ENCODE measurements around the gene C10orf71.

The C10orf71 gene

GRCh38 chr10:49273626-49274025 is 25.3 kb upstream of the C10orf71 start:
- no peak for DNase-seq (ENCODE audit: low read depth)
- no peak overlapping the region for H3K4me3 ChIP-seq (ENCODE audit: low read depth, low read length)
- no peak for TF ChIP-seq CTCF (IDR thresholded peaks at IDR 0.05; ENCODE audit: low read depth, low read length, missing control alignments)

- DNase-seq (ENCODE audit: low read depth), result no peak
- TF ChIP-seq CTCF (IDR thresholded peaks at IDR 0.05; ENCODE audit: low read depth, low read length, missing control alignments), result no peak
- no peak overlapping the region for H3K4me3 ChIP-seq (ENCODE audit: low read depth, low read length)
Measured at GRCh38 chr10:49274886-49275285, 24.1 kb upstream of the C10orf71 start.

DNA sequence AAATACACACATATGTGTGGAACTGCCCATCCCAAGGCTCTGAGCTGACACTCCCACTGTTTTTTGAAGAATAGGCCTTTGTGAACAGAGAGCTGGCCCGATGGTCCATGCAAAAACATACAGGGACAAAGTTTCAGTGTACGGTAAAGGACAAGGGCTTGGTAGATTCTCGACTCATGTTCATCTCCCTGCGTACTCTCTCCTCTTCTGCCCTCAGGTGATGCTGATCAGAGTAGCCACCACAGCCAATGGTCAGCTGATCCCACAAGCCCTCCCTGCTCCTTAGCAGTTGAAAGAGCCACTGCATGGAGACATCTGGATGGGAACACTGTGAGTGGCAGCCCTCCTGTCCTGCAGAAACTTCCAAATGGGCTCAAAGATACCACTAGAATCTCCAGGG is 23.1 kb upstream of the C10orf71 start:
- H3K4me3 ChIP-seq (ENCODE audit: low read depth, low read length), result no peak overlapping the region
- DNase-seq (ENCODE audit: low read depth), result no peak
- TF ChIP-seq CTCF (IDR thresholded peaks at IDR 0.05; ENCODE audit: low read depth, low read length, missing control alignments), result no peak

- no peak for TF ChIP-seq CTCF (IDR thresholded peaks at IDR 0.05; ENCODE audit: low read depth, low read length, missing control alignments)
- H3K4me3 ChIP-seq (ENCODE audit: low read depth, low read length), result no peak overlapping the region
- DNase-seq (ENCODE audit: low read depth), result no peak
Measured at GRCh38 chr10:49276596-49276995, 22.4 kb upstream of the C10orf71 start.

DNA sequence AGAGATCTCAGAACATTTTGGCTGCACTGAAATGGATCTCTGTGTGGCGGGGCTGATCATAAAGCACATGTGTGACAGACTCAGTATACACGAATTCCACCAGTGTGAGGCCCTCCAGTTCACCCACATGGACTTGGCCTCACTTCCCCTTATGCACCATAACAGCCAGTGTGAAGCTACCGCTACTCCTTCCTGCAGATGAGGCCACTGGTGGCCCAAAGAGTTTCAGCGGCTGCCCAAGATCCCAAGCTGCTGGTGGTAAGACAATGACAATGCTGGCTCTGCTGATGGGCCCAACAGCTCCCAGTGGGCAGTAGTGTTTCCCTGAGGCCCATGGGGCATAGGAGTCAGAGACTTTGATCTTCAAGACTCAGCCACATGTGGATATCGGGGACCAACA is 21.0 kb upstream of the C10orf71 start:
- DNase-seq (ENCODE audit: low read depth), result no peak
- no peak for TF ChIP-seq CTCF (IDR thresholded peaks at IDR 0.05; ENCODE audit: low read depth, low read length, missing control alignments)
- no peak overlapping the region for H3K4me3 ChIP-seq (ENCODE audit: low read depth, low read length)

- no peak for TF ChIP-seq CTCF (IDR thresholded peaks at IDR 0.05; ENCODE audit: low read depth, low read length, missing control alignments)
Measured at GRCh38 chr10:49278497-49278981, 20.4 kb upstream of the C10orf71 start.

GRCh38 chr10:49279015-49279880 is 19.7 kb upstream of the C10orf71 start:
- no peak for TF ChIP-seq CTCF (IDR thresholded peaks at IDR 0.05; ENCODE audit: low read depth, low read length, missing control alignments)
- H3K4me3 ChIP-seq (ENCODE audit: low read depth, low read length), result no peak overlapping the region
- DNase-seq (ENCODE audit: low read depth), result no peak

More at GRCh38 chr10:49278497-49278981, 20.4 kb upstream of the C10orf71 start:
- no peak for DNase-seq (ENCODE audit: low read depth)
- H3K4me3 ChIP-seq (ENCODE audit: low read depth, low read length), result no peak overlapping the region
